Ectodermal cell (in vitro differentiated cells): ENCODE data around the gene DOK3. TPM values are rescaled to one million over a fixed set of nuclear protein-coding genes. Genes with fewer than 3 reads are reported as not detected.
A peak's percentile ranks its signal among the peaks of the same experiment; 100 is the strongest.

Experiments used
- H3K27ac ChIP-seq: 2 replicates; pipeline ENCODE4 v1.7.0; 2013; ENCODE audit warnings: mild to moderate bottlenecking, low read depth, low read length; ENCODE audit not compliant: insufficient read depth, poor library complexity, severe bottlenecking
- H3K27me3 ChIP-seq: 2 replicates; pipeline ENCODE4 v1.7.0; 2013; ENCODE audit warnings: mild to moderate bottlenecking, low read length; ENCODE audit not compliant: insufficient read depth, control insufficient read depth, poor library complexity, severe bottlenecking
- H3K36me3 ChIP-seq: one replicate; pipeline ENCODE4 v1.7.0; 2013; ENCODE audit warnings: low read length; ENCODE audit not compliant: control insufficient read depth, insufficient read depth
- H3K4me1 ChIP-seq: one replicate; pipeline ENCODE4 v1.7.0; 2013; ENCODE audit warnings: low read length; ENCODE audit not compliant: control insufficient read depth, insufficient read depth
- H3K4me3 ChIP-seq: 2 replicates; pipeline ENCODE4 v1.7.0; 2013; ENCODE audit warnings: low read depth, low read length, control low read depth; ENCODE audit not compliant: insufficient read depth
- H3K9me3 ChIP-seq: 2 replicates; pipeline ENCODE4 v1.7.0; 2013; ENCODE audit warnings: mild to moderate bottlenecking, low read length, moderate library complexity; ENCODE audit not compliant: control insufficient read depth
- WGBS, 2 experiments: methylation state at CpG; one replicate each; pipeline ENCODE4 v1.1.7; 2013; ENCODE audit warnings: missing lambda C conversion rate in 2 of 2; 5-methylcytosine and 5-hydroxymethylcytosine counted together
- polyA plus RNA-seq, 4 experiments: library from polyadenylated mRNA; stranded (reverse); fragments of 50-300 nt; gene quantifications; one replicate each; pipeline ENCODE4 v1.2.3, GENCODE V29; 2013

Gene DOK3, protein sequence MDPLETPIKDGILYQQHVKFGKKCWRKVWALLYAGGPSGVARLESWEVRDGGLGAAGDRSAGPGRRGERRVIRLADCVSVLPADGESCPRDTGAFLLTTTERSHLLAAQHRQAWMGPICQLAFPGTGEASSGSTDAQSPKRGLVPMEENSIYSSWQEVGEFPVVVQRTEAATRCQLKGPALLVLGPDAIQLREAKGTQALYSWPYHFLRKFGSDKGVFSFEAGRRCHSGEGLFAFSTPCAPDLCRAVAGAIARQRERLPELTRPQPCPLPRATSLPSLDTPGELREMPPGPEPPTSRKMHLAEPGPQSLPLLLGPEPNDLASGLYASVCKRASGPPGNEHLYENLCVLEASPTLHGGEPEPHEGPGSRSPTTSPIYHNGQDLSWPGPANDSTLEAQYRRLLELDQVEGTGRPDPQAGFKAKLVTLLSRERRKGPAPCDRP
- 6.6 TPM for polyA plus RNA-seq (2013, experiment 1 of 4)
- 6.8 TPM for polyA plus RNA-seq (2013, experiment 2 of 4)
- 3.3 TPM for polyA plus RNA-seq (2013, experiment 3 of 4)
- polyA plus RNA-seq (2013, experiment 4 of 4): 3.6 TPM

DNA sequence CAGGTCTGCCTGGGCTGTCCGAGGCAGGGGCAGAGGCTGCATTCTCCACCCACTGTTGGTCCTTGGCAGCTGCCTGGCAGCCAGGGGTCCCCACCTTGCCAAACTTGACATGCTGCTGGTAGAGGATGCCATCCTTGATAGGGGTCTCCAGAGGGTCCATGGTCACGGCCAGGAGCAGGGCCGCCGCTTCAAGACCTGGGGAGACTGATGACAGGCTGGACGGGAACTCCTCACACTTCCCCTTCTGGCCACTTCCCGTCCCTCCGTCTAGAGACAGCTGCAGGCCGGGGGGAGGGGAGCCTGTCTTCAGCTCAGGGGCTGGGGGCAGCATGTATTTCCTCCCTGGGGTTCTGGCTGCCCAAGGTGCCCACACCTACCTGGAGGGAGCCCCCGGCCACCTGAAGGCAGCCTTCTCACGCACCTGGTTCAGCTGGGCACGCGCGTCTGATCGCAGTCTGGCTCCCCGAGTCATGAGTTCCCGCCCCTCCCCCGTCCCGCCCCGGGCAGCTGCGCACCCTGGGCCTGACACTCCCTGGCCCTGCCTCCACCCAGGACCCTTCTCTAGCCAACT is at the start of gene DOK3:
DOK3 (minus strand) TSS at position 446 of the 571 bp plus-strand sequence; CDS start at position 160, 286 bp downstream.
- Histone ChIP-seq H3K4me1 (peaks cover 7% of the 10 kb centered on the region), H3K4me3 (no peak within 1 kb of the TSS), H3K27me3 (no peaks in the 10 kb centered on the region), H3K36me3 (peaks cover 24% of the 10 kb centered on the region), H3K27ac (no peak within 1 kb of the TSS), H3K9me3 (no peaks in the 10 kb centered on the region)
- 72 to 74% methylated on average over 20 of the region's 20 CpGs for WGBS, 2 experiments

DNA sequence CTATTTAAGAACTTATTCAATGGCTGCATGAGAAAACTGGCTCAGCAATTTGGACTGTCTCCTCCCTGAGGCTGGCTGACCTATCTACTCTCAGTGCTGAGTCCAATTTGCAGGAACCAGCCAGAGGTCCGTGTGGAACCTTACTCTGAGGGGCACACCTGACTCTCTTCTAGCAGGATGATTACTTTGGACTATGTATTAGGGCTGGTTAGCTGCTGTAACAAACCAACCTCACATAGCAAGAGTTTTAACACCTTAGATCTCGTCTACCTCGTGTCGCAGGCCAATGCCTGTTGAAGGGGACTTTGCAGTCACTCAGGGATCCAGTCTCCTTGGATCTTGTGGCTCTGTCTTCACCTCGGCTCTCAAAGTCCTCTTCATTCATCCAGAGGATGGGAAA is 48.2 kb upstream of the DOK3 start:
- no peaks in the 10 kb centered on the region for H3K9me3 ChIP-seq
- peaks cover 4% of the 10 kb centered on the region for H3K4me1 ChIP-seq
- no peaks in the 10 kb centered on the region for H3K27me3 ChIP-seq
- WGBS, 2 experiments: 94% methylated on average over 5 of the region's 5 CpGs
- H3K27ac ChIP-seq: no peak overlapping the region
- H3K4me3 ChIP-seq: no peak overlapping the region
- no peaks in the 10 kb centered on the region for H3K36me3 ChIP-seq

DNA sequence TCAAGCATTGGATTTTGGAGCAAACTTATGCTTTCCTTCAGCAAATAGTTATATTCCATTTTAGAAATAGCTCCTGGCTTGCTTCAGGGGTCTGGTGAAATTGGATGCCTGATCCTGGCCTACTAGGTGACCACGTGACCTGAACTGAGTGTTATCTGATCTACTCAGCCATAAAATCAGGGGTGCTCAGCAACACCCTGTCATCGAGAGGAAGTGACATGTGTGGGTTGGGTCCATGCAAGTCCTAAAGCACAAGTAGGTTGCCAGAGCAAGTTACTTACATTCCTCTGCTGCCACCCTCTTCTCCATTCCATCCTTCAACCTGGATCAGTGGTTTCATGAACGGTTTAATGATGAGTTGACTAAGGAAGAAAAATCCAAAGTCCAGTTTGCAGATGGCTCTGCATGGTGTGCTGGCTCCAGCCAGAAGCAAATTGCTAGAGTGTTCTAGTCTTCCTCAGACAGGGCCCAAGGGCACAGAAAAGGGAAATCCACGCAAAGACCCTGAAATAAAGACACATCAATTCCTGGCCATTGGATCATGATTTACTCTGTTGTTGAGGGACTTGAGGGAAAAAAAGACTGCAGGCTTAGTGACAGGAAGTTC is 47.5 kb upstream of the DOK3 start:
- no peaks in the 10 kb centered on the region for H3K9me3 ChIP-seq
- H3K36me3 ChIP-seq: no peaks in the 10 kb centered on the region
- WGBS, 2 experiments: 89 to 91% methylated on average over 4 of the region's 4 CpGs
- H3K4me3 ChIP-seq: no peak overlapping the region
- no peaks in the 10 kb centered on the region for H3K27me3 ChIP-seq
- H3K27ac ChIP-seq: no peak overlapping the region
- H3K4me1 ChIP-seq: peaks cover 7% of the 10 kb centered on the region

DNA sequence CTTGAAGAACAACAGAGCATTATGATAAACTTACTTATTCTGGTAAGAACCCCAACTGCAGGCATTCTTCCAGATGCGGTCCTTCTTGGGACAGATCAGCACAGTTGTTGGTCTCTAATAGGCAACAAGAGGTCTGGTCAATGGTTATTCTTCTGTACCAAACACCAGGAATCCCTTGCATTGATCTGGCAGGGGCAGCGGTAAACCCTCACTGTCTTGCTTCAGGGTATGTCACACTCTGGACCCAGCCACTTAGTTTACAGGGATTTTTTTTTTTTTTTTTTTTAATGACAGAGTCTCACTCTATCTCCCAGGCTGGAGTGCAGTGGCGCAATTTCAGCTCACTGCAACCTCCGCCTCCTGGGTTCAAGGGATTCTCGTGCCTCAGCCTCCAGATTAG is 46.0 kb upstream of the DOK3 start:
- Histone ChIP-seq H3K27ac (no peak overlapping the region), H3K9me3 (no peaks in the 10 kb centered on the region), H3K4me3 (no peak overlapping the region), H3K4me1 (peaks cover 7% of the 10 kb centered on the region), H3K27me3 (no peaks in the 10 kb centered on the region), H3K36me3 (peaks cover 6% of the 10 kb centered on the region)
- 87 to 92% methylated on average over 5 of the region's 5 CpGs for WGBS, 2 experiments

DNA sequence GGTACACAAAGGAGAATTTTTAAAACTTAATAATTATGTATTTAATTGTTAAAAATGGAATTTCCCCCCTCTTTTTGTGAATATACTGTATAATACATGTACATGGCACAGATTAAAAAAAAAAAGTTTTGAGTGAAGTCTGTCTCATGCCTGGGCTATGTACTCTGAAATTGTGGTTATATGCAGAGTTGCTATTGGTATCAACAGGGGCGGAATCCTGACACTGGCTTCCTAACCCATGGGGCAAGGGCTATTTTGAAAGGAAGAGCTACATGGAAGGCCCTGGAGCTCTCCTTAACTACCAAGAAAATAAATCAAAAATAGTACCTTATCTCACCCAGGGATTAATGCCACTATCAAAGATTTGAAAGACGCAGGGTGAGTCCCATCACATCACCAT is 45.6 kb upstream of the DOK3 start:
- WGBS, 2 experiments: 94 to 96% methylated on average over 2 of the region's 2 CpGs
- peaks cover 7% of the 10 kb centered on the region for H3K4me1 ChIP-seq
- no peak overlapping the region for H3K4me3 ChIP-seq
- H3K9me3 ChIP-seq: no peaks in the 10 kb centered on the region
- no peaks in the 10 kb centered on the region for H3K27me3 ChIP-seq
- H3K36me3 ChIP-seq: peaks cover 10% of the 10 kb centered on the region
- no peak overlapping the region for H3K27ac ChIP-seq

DNA sequence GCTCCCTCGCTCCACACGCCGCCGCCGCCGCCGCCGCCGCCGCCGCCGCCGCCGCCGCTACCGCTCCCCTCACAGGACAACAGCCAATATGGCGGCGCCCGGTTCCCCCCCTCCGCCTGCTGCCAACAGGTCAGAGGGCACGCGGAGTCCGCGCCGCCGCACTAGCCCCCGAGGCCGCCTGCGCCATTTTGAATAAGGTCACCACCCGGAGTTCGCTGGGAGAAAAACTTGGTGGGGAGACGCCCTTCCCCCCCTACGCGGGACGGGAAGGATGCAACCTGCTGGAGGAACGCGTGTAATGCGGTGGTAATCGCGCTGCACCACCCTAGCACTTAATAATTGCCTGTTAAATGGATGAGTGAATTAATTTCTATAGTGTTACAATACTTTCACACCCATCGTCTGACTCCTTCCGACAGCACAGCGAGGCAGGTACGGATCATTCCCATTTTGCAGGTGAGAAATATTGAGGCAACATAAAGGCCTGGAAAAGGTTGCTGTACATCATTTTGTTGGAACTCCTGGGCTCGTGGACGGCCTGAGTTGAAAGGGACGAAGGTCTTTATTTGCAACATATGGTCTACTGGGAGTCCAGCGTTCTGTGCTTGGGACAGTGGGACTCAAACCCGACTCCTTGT is 45.0 kb upstream of the DOK3 start, which contains the start of gene FAM193B:
FAM193B (minus strand) TSS at position 90 of the 638 bp plus-strand sequence. CDS start 105 bp downstream, outside the sequence.
- no peaks in the 10 kb centered on the region for H3K27me3 ChIP-seq
- peaks cover 7% of the 10 kb centered on the region for H3K4me1 ChIP-seq
- H3K9me3 ChIP-seq: no peaks in the 10 kb centered on the region
- peaks cover 12% of the 10 kb centered on the region for H3K36me3 ChIP-seq
- H3K27ac ChIP-seq: no peak within 1 kb of the TSS
- peak within 1 kb of the TSS; percentile 57 for H3K4me3 ChIP-seq
- 16% methylated on average over 49 of the region's 49 CpGs for WGBS, 2 experiments

DNA sequence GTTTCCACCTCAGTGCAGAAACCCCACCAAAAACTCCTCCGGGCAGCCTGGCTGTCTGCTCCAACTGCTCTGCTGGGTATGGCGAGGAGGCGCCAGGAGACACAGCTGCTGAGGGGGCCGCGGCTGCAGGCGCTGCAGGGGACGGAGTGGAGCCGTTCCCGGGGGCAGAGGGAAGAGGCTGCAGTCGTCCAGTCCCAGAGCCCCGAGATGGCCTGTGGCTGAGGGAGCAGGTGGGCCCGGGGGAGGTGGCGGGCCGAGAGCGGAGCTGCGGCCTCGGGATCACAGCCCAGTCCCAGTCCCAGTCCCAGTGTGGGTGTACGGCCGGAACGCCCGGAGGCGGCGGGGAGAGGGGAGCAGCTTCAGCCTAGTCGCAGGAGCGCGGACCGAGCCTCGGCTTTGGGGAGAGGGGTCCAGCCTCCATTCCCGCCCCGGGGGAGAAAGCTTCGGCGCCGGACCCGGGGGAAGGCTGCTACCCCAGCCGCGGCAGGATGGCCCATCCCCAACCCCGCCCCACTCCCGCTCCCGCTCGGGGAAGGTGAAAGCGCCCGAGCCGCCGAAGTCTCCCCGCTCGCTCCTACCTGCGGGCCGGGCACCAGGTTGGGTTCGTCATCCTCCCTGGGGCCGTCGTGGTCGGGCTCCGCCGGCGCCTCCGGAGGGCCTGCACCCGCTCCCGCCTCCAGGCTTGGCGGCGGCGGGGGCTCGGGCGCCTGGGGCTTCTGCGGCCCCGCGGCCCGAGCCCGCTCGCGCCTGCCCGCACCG is 44.2 kb upstream of the DOK3 start:
- 0 to 1% methylated on average over 72 of the region's 72 CpGs for WGBS, 2 experiments
- Histone ChIP-seq H3K36me3 (peaks cover 12% of the 10 kb centered on the region), H3K4me3 (peak overlapping the region; percentile 57), H3K4me1 (peaks cover 7% of the 10 kb centered on the region), H3K9me3 (no peaks in the 10 kb centered on the region), H3K27ac (no peak overlapping the region), H3K27me3 (no peaks in the 10 kb centered on the region)

DNA sequence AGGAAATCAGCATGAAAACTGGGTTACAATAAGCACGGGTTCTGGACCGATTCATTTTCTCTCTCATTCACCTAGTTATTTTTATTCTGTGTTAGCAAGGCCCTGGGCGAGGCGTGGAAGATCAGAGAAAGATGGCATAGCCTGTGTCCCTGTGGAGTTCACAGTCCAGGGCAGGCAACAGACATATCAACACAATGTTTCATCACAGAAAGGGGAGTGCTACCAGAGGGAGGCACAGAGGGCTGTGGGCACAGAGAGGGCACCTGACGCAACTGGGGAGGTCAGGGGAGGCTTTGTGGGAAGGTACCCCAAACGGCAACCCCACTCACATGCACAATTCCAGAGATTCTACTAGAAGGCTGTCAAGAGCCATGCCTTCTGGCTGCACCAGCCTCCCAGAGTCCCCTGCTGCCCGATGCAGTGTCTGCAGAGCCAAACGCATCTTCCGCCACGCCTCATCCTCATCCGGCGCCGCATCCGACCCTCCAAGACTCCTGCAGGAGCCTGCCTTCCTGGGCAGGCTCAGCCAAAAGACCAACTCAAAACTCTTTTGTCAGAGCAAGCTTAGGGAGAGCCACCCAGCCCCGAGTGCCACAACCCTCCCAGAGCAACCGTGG is 43.3 kb upstream of the DOK3 start:
- H3K4me1 ChIP-seq: peaks cover 7% of the 10 kb centered on the region
- H3K27me3 ChIP-seq: no peaks in the 10 kb centered on the region
- H3K36me3 ChIP-seq: peaks cover 12% of the 10 kb centered on the region
- H3K27ac ChIP-seq: no peak overlapping the region
- peak overlapping the region; percentile 57 for H3K4me3 ChIP-seq
- no peaks in the 10 kb centered on the region for H3K9me3 ChIP-seq
- 52 to 62% methylated on average over 14 to 16 of the region's 16 CpGs for WGBS, 2 experiments

DNA sequence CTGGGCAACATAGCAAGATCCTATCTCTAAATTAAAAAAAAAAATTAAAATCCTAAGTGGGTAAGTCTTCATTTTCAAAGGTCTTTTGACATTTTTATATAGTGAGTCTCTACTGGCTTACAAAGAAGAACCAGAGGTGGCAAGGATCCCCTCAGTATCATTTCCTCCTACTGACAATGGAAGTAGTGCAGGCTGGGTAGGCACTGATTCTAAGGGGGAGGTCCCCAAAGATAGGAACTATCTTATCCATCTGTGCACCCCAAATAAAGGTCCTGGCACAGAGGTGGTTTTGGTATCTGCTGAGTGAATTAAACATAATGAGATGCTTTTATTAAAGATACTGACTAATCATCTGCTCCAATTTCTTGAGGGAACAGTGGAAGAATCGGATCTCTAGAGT is 40.5 kb upstream of the DOK3 start:
- no peak overlapping the region for H3K27ac ChIP-seq
- peaks cover 20% of the 10 kb centered on the region for H3K4me1 ChIP-seq
- 90 to 100% methylated on average over 1 of the region's 1 CpG for WGBS, 2 experiments
- H3K36me3 ChIP-seq: peaks cover 12% of the 10 kb centered on the region
- no peaks in the 10 kb centered on the region for H3K9me3 ChIP-seq
- H3K4me3 ChIP-seq: no peak overlapping the region
- H3K27me3 ChIP-seq: no peaks in the 10 kb centered on the region
